ENCODE results near the gene RAD54L2. TPM values are rescaled to one million over a fixed set of nuclear protein-coding genes. Genes with fewer than 3 reads are reported as not detected.

Gene RAD54L2
- 10 to 100 TPM; 15.8 to 25.7 TPM for total RNA-seq

- TF ChIP-seq CTCF (IDR thresholded peaks at IDR 0.05) (peak in 3 of 7 experiments; percentile 20 to 58 (median 36)), POLR2A (IDR thresholded peaks at IDR 0.05) (peak; percentile 35 to 37 (median 37))
- peak; percentile 81 to 87 (median 83) for DNase-seq
- Histone ChIP-seq H3K36me3 (replicated peaks in 1 of 2; ENCODE audit: insufficient read depth in 1 of 2, low read depth in 2 of 2) (no peaks in the 10 kb centered on the region), H3K4me3 (peak within 1 kb of the TSS; percentile 83 to 95), H3K27ac (peak within 1 kb of the TSS; percentile 33 to 92 (median 84)), H3K27me3 (no peaks in the 10 kb centered on the region), H3K9me3 (no peaks in the 10 kb centered on the region), H3K4me1 (peaks cover 22% of the 10 kb centered on the region)
- intact Hi-C loops (cut with DNase I) = no loop called here
- WGBS, 2 donors = 0% methylated on average over 13 to 91 of the region's 91 CpGs
- ATAC-seq = peak; percentile 94
Measured at GRCh38 chr3:51538459-51539290, at the start of gene RAD54L2. RAD54L2 (plus strand) TSS chr3:51538719; CDS start chr3:51590421, 51,702 bp downstream.

GRCh38 chr3:51498876-51499738, 39.4 kb upstream of the RAD54L2 start:
- TF ChIP-seq POLR2A (IDR thresholded peaks at IDR 0.05) = peak in 2 of 3 donors; percentile 85 to 87
- no peak for TF ChIP-seq CTCF (IDR thresholded peaks at IDR 0.05)
- H3K4me3 ChIP-seq = peak overlapping the region; percentile 64 to 74
- ATAC-seq (peak; percentile 82), DNase-seq (peak; percentile 96 to 99 (median 96))
- no peaks in the 10 kb centered on the region for H3K9me3 ChIP-seq
- no peaks in the 10 kb centered on the region for H3K27me3 ChIP-seq
- H3K4me1 ChIP-seq = peaks cover 4% of the 10 kb centered on the region
- 0 to 1% methylated on average over 28 to 43 of the region's 43 CpGs for WGBS, 2 donors
- peaks cover 0 to 3% of the 10 kb centered on the region in 2 donors for H3K36me3 ChIP-seq (replicated peaks in 1 of 2; ENCODE audit: insufficient read depth in 1 of 2, low read depth in 2 of 2)
- H3K27ac ChIP-seq = peak overlapping the region; percentile 80 to 100 (median 99)
- intact Hi-C loops (cut with DNase I) = loop anchor here (10.0 kb wide), 1 partner anchor 94 kb away; no protein-coding TSS in a partner anchor

- ATAC-seq = no peak
- Histone ChIP-seq H3K36me3 (replicated peaks in 1 of 2; ENCODE audit: insufficient read depth in 1 of 2, low read depth in 2 of 2) (peaks cover 0 to under 1% of the 10 kb centered on the region in 2 donors), H3K4me3 (no peak overlapping the region), H3K9me3 (no peaks in the 10 kb centered on the region), H3K27ac (peak overlapping the region; percentile 65 to 100 (median 90)), H3K4me1 (peaks cover 4% of the 10 kb centered on the region), H3K27me3 (no peaks in the 10 kb centered on the region)
- DNase-seq = peak; percentile 14 to 38 (median 20)
- WGBS, 2 donors = 82 to 92% methylated on average over 14 of the region's 14 CpGs
- intact Hi-C loops (cut with DNase I) = no loop called here
- no peak for TF ChIP-seq CTCF (IDR thresholded peaks at IDR 0.05)
- TF ChIP-seq POLR2A (IDR thresholded peaks at IDR 0.05) = no peak
Measured at GRCh38 chr3:51500632-51501131, 37.8 kb upstream of the RAD54L2 start.

GRCh38 chr3:51501833-51502561, 36.5 kb upstream of the RAD54L2 start:
- Histone ChIP-seq H3K9me3 (no peaks in the 10 kb centered on the region), H3K36me3 (replicated peaks in 1 of 2; ENCODE audit: insufficient read depth in 1 of 2, low read depth in 2 of 2) (no peaks in the 10 kb centered on the region), H3K4me1 (peaks cover 4% of the 10 kb centered on the region), H3K27ac (no peak overlapping the region), H3K4me3 (no peak overlapping the region), H3K27me3 (no peaks in the 10 kb centered on the region)
- no peak for TF ChIP-seq POLR2A (IDR thresholded peaks at IDR 0.05)
- peak; percentile 79 to 94 (median 86) for TF ChIP-seq CTCF (IDR thresholded peaks at IDR 0.05)
- intact Hi-C loops (cut with DNase I) = no loop called here
- ATAC-seq (no peak), DNase-seq (peak; percentile 76 to 86 (median 80))
- 6 to 9% methylated on average over 5 to 6 of the region's 6 CpGs for WGBS, 2 donors
